Kidney epithelial cell (primary cell): ENCODE data around the gene CCL16. TPM values are rescaled to one million over a fixed set of nuclear protein-coding genes. Genes with fewer than 3 reads are reported as not detected.

Experiments used
- DNase-seq: peaks from one replicate; pipeline ENCODE4 v3.0.0-alpha.2; 2010; ENCODE audit warnings: low read depth
- H3K27me3 ChIP-seq: 2 replicates; pipeline ENCODE4 v1.6.0; 2011; ENCODE audit warnings: low read length; ENCODE audit not compliant: control insufficient read depth, insufficient read depth
- H3K36me3 ChIP-seq: 2 replicates; pipeline ENCODE4 v1.5.1; 2011; ENCODE audit warnings: low read length; ENCODE audit not compliant: control insufficient read depth, insufficient read depth
- H3K4me3 ChIP-seq: 2 replicates; pipeline ENCODE4 v1.5.1; 2011; ENCODE audit warnings: low read depth, mild to moderate bottlenecking, control low read depth, low read length
- CTCF ChIP-seq: IDR thresholded peaks from 2 replicates; pipeline ENCODE4 v1.5.1; 2011; ENCODE audit warnings: mild to moderate bottlenecking, moderate library complexity, low read length, control low read depth, inconsistent platforms; ENCODE audit not compliant: insufficient read depth, poor library complexity, severe bottlenecking
- total RNA-seq: library from RNA; depleted of rRNA; stranded (reverse); fragments of >200 nt; gene quantifications from 2 replicates; pipeline ENCODE4 v1.2.3, GENCODE V29; 2015

Gene CCL16
- total RNA-seq, 1 donor from 2014 or later, result not detected

GRCh38 chr17:35984140-35984539, 2.8 kb upstream of the CCL16 start:
- DNase-seq, result no peak
- no peaks in the 10 kb centered on the region for H3K27me3 ChIP-seq
- no peak overlapping the region for H3K4me3 ChIP-seq
- no peak for TF ChIP-seq CTCF
- no peaks in the 10 kb centered on the region for H3K36me3 ChIP-seq

- Histone ChIP-seq H3K27me3 (no peaks in the 10 kb centered on the region), H3K36me3 (no peaks in the 10 kb centered on the region), H3K4me3 (no peak overlapping the region)
- TF ChIP-seq CTCF, result no peak
- no peak for DNase-seq
Observed at GRCh38 chr17:35982409-35983191, 1.3 kb upstream of the CCL16 start.

- no peaks in the 10 kb centered on the region for H3K27me3 ChIP-seq
- TF ChIP-seq CTCF, result no peak
- H3K36me3 ChIP-seq, result no peaks in the 10 kb centered on the region
- no peak overlapping the region for H3K4me3 ChIP-seq
- DNase-seq, result no peak
Observed at GRCh38 chr17:35981908-35982330, 622 bp upstream of the CCL16 start.

GRCh38 chr17:35978346-35978745, 3.0 kb downstream of the CCL16 start:
- H3K36me3 ChIP-seq, result no peaks in the 10 kb centered on the region
- DNase-seq, result no peak
- TF ChIP-seq CTCF, result no peak
- no peaks in the 10 kb centered on the region for H3K27me3 ChIP-seq
- no peak overlapping the region for H3K4me3 ChIP-seq

- Histone ChIP-seq H3K4me3 (no peak overlapping the region), H3K27me3 (no peaks in the 10 kb centered on the region), H3K36me3 (no peaks in the 10 kb centered on the region)
- no peak for TF ChIP-seq CTCF
- no peak for DNase-seq
Observed at GRCh38 chr17:35977509-35977908, 3.8 kb downstream of the CCL16 start.
